AG04449 (cell line): ENCODE measurements around the gene NAV1.

ENCODE experiments used
- CTCF ChIA-PET: fragments of 350-600 bp; formaldehyde crosslinking; extraction: SDS; loops from one replicate; lab custom pipeline; 2021; ENCODE audit warnings: antibody characterized with exemption; lab: Yijun Ruan, JAX
- POLR2A ChIA-PET: fragments of 400-600, 350-600 bp; formaldehyde crosslinking; extraction: SDS; loops from one replicate; lab custom pipeline; 2020; ENCODE audit warnings: antibody characterized with exemption, inconsistent platforms; lab: Yijun Ruan, JAX
- DNase-seq: peaks from one replicate; pipeline ENCODE4 v3.0.0-alpha.2; 2010; ENCODE audit warnings: low read depth, low spot score
- H3K4me3 ChIP-seq: 2 replicates; pipeline ENCODE4 v1.5.1; 2011; ENCODE audit warnings: low read depth, mild to moderate bottlenecking, control low read depth, low read length
- CTCF ChIP-seq: IDR thresholded peaks from one replicate; pipeline ENCODE4 v1.5.1; 2011; ENCODE audit warnings: mild to moderate bottlenecking, moderate library complexity, low read length, control low read depth, inconsistent platforms; ENCODE audit not compliant: insufficient read depth; ENCODE audit errors: missing control alignments

NAV1 gene

GRCh38 chr1:201506092-201506491 lies 32.8 kb upstream of the NAV1 start:
- ChIA-PET CTCF (interaction anchor here (0.7 to 34.5 kb wide), 6 partner anchors 2 to 71 kb away, joined by 3 to 1139 read pairs (median 139); partner anchors contain the start of genes CSRP1 and PHLDA3), POLR2A (interaction anchor here (0.9 to 4.1 kb wide), 4 partner anchors 19 to 44 kb away, joined by 4 to 25 read pairs (median 6); partner anchors contain the start of gene PHLDA3)
- TF ChIP-seq CTCF, result no peak
- peak overlapping the region; percentile 83 for H3K4me3 ChIP-seq
- no peak for DNase-seq

- ChIA-PET CTCF (interaction anchor here (0.7 to 34.5 kb wide), 8 partner anchors 2 to 121 kb away, joined by 3 to 1139 read pairs (median 20); partner anchors contain the start of genes CSRP1 and PHLDA3), POLR2A (interaction anchor here (0.8 to 4.1 kb wide), 6 partner anchors 8 to 46 kb away, joined by 3 to 25 read pairs (median 6); partner anchors contain the start of gene PHLDA3)
- peak within 1 kb of the TSS; percentile 83 for H3K4me3 ChIP-seq
- no peak for DNase-seq
- no peak for TF ChIP-seq CTCF
These were observed 32.2 kb upstream of the NAV1 start, which contains the start of gene CSRP1 for GRCh38 chr1:201506557-201507359. Gene CSRP1 (minus strand): TSS chr1:201507123. CDS start chr1:201496303, 10,820 bp downstream.

GRCh38 chr1:201507360-201507675 lies 31.6 kb upstream of the NAV1 start:
- ChIA-PET POLR2A (interaction anchor here (0.8 to 4.1 kb wide), 6 partner anchors 9 to 47 kb away, joined by 3 to 25 read pairs (median 6); partner anchors contain the start of gene PHLDA3), CTCF (interaction anchor here (0.7 to 34.5 kb wide), 6 partner anchors 3 to 121 kb away, joined by 3 to 1139 read pairs (median 128); partner anchors contain the start of genes CSRP1 and PHLDA3)
- DNase-seq, result no peak
- H3K4me3 ChIP-seq, result peak overlapping the region; percentile 83
- TF ChIP-seq CTCF, result no peak

- no peak for DNase-seq
- H3K4me3 ChIP-seq, result no peak overlapping the region
- TF ChIP-seq CTCF, result no peak
- POLR2A ChIA-PET, result no interaction called here
- CTCF ChIA-PET, result interaction anchor here (1.3 to 30.7 kb wide), 8 partner anchors 15 to 74 kb away, joined by 3 to 1139 read pairs (median 110); partner anchors contain the start of genes CSRP1 and PHLDA3
These were observed 30.1 kb upstream of the NAV1 start for GRCh38 chr1:201508809-201509208.

- CTCF ChIA-PET, result interaction anchor here (0.6 to 30.7 kb wide), 10 partner anchors 14 to 372 kb away, joined by 3 to 1139 read pairs (median 110); partner anchors contain the start of genes CSRP1, NAV1 and PHLDA3
- no peak for DNase-seq
- H3K4me3 ChIP-seq, result no peak overlapping the region
- TF ChIP-seq CTCF, result no peak
- POLR2A ChIA-PET, result interaction anchor here (1.1 kb wide), 1 partner anchor 28 kb away, joined by 3 read pairs; no protein-coding TSS in a partner anchor
These were observed 29.1 kb upstream of the NAV1 start for GRCh38 chr1:201509601-201510374.
